Left ventricle myocardium inferior (tissue), 1 donor: Measurements from ENCODE around the gene TLR5. TPM values are rescaled to one million over a fixed set of nuclear protein-coding genes. Genes with fewer than 3 reads are reported as not detected.
A peak's percentile ranks its signal among the peaks of the same experiment; 100 is the strongest.

Experiments used
- DNase-seq: peaks from one replicate; pipeline ENCODE4 v3.0.0-alpha.2; 2020
- H3K27ac ChIP-seq: fragments of 200-600 bp; replicated peaks from 2 replicates; pipeline ENCODE4 v1.8.0; 2021
- H3K27me3 ChIP-seq: fragments of 200-600 bp; 2 replicates; pipeline ENCODE4 v1.8.0; 2021; ENCODE audit warnings: low read depth
- H3K36me3 ChIP-seq: fragments of 200-600 bp; 2 replicates; pipeline ENCODE4 v1.8.0; 2021
- H3K4me1 ChIP-seq: fragments of 200-600 bp; 2 replicates; pipeline ENCODE4 v1.8.0; 2021
- H3K4me3 ChIP-seq: fragments of 200-600 bp; 2 replicates; pipeline ENCODE4 v1.8.0; 2021; ENCODE audit warnings: mild to moderate bottlenecking, moderate library complexity
- H3K9me3 ChIP-seq: fragments of 200-600 bp; replicated peaks from 2 replicates; pipeline ENCODE4 v1.8.0; 2021
- intact Hi-C: fragments of 100-400 bp; cut with micrococcal nuclease; formaldehyde crosslinking; loops from one replicate; pipeline ENCODE4 v1.11.0; 2022
- total RNA-seq: library from RNA; stranded (reverse); fragmentation: NEBNext Ultra II Directional; extraction: Animal tissue kit (Norgen Biotek cat#: 25700); gene quantifications from one replicate; pipeline ENCODE4 v1.2.1, GENCODE V29; 2021
- TF ChIP-seq, protein P1 (sequence below): fragments of 200-600 bp; IDR thresholded peaks from 2 replicates; pipeline ENCODE4 v1.8.0; 2021; ENCODE audit warnings: antibody characterized with exemption, mild to moderate bottlenecking, borderline replicate concordance
- donor health status: DM: no; HTN: yes; CAD: no; lungs with severe emphysema.

Gene TLR5
- total RNA-seq, 1 donor from 2014 or later = 2.3 TPM

DNA sequence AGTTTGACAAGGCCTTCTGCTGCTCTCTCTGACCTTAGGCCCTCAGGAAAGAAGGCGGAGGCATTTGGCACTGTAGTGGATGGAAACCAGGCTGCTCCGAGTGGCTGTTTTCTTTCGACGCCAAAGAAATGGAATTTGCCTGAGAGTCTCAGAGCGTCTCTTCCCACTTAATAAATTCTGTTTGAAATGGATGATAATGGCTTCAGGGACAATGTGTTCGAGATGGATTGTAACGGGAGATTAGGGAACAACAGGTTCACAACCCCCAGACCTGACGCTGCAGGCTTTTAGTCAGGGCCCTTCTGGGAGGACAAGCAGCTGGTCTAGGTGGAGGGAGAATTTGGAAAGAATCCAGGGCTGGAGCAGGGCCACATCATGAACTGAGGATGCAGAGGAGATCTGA is 58.6 kb downstream of the TLR5 start:
- Histone ChIP-seq H3K27ac (no peak overlapping the region), H3K4me1 (peaks cover 10% of the 10 kb centered on the region), H3K27me3 (no peaks in the 10 kb centered on the region), H3K4me3 (no peak overlapping the region), H3K36me3 (no peaks in the 10 kb centered on the region), H3K9me3 (no peaks in the 10 kb centered on the region)
- TF ChIP-seq, protein P1, sequence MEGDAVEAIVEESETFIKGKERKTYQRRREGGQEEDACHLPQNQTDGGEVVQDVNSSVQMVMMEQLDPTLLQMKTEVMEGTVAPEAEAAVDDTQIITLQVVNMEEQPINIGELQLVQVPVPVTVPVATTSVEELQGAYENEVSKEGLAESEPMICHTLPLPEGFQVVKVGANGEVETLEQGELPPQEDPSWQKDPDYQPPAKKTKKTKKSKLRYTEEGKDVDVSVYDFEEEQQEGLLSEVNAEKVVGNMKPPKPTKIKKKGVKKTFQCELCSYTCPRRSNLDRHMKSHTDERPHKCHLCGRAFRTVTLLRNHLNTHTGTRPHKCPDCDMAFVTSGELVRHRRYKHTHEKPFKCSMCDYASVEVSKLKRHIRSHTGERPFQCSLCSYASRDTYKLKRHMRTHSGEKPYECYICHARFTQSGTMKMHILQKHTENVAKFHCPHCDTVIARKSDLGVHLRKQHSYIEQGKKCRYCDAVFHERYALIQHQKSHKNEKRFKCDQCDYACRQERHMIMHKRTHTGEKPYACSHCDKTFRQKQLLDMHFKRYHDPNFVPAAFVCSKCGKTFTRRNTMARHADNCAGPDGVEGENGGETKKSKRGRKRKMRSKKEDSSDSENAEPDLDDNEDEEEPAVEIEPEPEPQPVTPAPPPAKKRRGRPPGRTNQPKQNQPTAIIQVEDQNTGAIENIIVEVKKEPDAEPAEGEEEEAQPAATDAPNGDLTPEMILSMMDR = no peak
- intact Hi-C loops = loop anchor here (5.0 kb wide), 1 partner anchor 292 kb away; no protein-coding TSS in a partner anchor
- DNase-seq = no peak

DNA sequence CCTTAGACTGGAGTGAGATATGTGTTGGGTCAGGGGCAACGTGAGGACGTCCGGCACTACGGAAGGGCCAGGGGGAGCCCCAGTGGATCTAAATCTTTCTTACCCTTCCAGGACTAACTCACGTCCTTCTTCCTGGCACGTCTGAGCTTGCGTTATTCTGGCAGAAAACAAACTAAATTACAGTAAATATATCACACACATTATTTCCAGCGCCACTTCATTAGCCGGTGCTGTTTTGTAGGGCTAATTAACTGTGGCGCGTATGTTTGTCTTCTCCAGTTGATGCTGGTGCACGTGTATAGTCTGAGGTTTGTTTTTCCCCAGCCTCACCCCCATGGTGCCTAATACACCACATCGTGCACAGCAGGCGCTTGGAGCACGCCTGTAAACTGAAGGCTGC is 59.2 kb downstream of the TLR5 start:
- Histone ChIP-seq H3K27ac (no peak overlapping the region), H3K36me3 (no peaks in the 10 kb centered on the region), H3K4me3 (no peak overlapping the region), H3K4me1 (peaks cover 15% of the 10 kb centered on the region), H3K27me3 (no peaks in the 10 kb centered on the region), H3K9me3 (no peaks in the 10 kb centered on the region)
- intact Hi-C loops = loop anchor here (5.0 kb wide), 1 partner anchor 292 kb away; no protein-coding TSS in a partner anchor
- TF ChIP-seq, protein P1 = no peak
- no peak for DNase-seq

DNA sequence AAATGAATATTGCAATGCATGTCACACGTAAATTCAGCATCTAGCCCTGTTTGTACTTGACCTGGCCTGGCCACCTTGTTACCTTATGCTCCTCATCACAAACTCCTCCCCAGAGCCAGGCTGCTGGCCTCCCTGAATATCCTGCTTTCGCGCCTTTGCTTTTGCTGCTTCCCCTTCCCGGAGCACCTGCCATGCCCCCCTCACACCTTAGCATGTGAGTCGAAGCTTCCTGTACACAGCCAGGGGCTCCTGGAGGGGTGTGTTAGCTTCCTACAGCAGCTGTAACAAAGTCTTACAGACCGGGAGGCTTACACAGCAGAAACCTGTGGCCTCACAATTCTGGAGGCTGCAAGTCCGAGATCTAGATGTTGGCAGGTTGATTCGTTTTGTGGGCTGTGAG is 60.1 kb downstream of the TLR5 start:
- H3K27me3 ChIP-seq = no peaks in the 10 kb centered on the region
- DNase-seq = no peak
- H3K27ac ChIP-seq = no peak overlapping the region
- no peak overlapping the region for H3K4me3 ChIP-seq
- no peaks in the 10 kb centered on the region for H3K9me3 ChIP-seq
- intact Hi-C loops = loop anchor here (5.0 kb wide), 1 partner anchor 291 kb away; no protein-coding TSS in a partner anchor
- peaks cover 22% of the 10 kb centered on the region for H3K4me1 ChIP-seq
- no peaks in the 10 kb centered on the region for H3K36me3 ChIP-seq
- TF ChIP-seq, protein P1 = no peak

DNA sequence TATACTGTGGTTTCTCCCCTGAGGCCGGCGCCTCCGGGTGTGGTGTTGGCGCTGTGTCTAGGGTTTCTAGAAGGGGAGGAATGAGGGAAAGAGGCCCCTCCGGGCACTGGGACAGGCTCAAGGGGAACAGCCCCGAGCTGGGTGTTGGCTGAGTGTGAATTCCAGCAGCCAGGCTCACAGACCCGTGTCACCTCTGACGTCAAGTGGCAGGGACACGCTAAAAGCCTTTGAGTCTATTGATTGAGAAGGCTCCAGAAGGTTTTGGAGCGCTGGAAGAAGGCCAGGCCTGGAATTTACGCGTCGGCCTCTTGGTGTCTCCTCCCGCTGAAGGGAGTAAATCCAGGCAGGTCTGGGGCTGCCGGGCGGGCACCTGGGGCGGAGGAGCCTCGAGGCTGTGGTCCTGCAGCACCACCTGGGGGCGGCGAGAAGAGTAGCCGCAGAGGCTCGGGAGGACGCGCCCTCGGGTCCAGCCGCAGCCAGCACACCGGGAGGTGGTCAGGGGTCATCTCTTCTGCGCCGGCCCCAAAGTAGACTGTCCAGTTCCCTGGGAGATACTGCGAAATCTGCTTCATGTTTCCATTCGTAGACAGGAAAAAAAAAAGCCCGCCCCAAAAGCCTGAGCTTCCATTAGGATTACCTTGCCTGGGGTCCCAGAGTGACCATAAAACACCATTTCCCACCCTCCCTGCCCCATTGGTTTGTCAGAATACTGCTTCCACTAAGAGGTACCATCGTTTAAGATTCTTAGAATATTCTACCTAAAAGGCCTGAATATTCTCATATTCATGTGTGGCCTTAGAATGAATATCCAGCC is 61.7 kb downstream of the TLR5 start:
- Histone ChIP-seq H3K9me3 (no peaks in the 10 kb centered on the region), H3K4me1 (peaks cover 30% of the 10 kb centered on the region), H3K4me3 (peak overlapping the region; percentile 56), H3K36me3 (no peaks in the 10 kb centered on the region), H3K27me3 (no peaks in the 10 kb centered on the region), H3K27ac (peak overlapping the region; percentile 77)
- TF ChIP-seq, protein P1 = peak; percentile 99
- intact Hi-C loops = loop anchor here (5.0 kb wide), 1 partner anchor 289 kb away; no protein-coding TSS in a partner anchor
- peak; percentile 83 for DNase-seq

DNA sequence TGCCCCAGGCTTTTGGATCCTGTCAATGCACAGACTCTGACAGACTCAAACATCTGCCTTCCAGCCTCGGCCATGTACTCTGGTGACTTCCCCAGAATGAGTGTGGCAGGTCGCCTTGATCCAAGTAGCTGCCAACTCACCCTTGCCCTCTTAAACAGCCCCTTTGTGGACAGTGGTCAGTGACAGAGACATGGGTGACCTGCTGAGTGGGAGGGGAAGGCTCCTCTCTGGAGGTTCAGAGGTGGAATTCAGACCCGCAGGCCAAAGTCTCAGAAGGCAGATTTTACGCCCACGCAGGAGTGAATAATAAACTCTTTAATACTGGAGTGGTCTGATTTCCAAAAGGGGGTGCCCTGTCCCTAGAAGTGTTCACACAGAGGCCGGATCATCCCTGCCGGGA is 63.5 kb downstream of the TLR5 start:
- intact Hi-C loops = no loop called here
- H3K27me3 ChIP-seq = no peaks in the 10 kb centered on the region
- H3K9me3 ChIP-seq = no peaks in the 10 kb centered on the region
- no peak overlapping the region for H3K4me3 ChIP-seq
- H3K4me1 ChIP-seq = peaks cover 49% of the 10 kb centered on the region
- TF ChIP-seq, protein P1 = no peak
- H3K36me3 ChIP-seq = no peaks in the 10 kb centered on the region
- DNase-seq = no peak
- H3K27ac ChIP-seq = no peak overlapping the region
